ENCODE measurements around the gene AGPAT4.

Gene AGPAT4

GRCh38 chr6:161281092-161281491 lies 7.2 kb upstream of the AGPAT4 start:
- DNase-seq, result no peak

DNA sequence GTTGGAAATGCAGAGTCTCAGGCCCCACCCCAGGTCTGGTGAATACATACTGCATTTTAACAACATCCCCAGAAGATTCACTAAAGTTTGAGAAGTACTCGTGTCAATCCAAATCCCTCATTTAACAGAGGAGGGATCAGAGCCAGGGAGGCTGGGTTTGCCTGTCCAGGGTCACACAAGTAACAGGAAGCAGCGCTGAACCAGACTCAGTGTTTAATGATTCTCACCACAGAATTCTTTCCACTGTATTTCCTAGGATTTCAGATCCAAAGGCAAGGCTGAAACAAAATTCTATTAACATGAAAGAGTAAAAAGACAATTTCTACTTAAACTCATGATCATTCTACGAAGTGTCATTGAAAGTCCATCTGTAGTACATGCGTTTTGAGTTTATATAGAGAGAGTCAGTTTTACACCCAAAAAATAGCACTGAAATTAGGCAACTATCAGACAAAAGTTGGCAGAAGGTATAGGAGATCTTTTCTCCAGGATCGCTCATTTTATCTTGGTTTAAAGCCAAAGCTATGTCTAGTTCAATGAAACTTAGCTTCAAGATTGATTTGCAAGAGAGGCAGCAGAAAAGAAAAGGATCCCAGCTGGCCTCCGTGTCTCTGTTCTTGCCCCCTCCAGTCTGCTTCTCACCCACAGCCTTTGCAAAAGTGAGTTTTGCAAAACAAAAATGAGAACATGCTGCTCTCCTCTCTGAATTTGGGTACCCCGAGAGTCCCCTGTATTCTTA lies 6.0 kb upstream of the AGPAT4 start:
- DNase-seq, result no peak

DNA sequence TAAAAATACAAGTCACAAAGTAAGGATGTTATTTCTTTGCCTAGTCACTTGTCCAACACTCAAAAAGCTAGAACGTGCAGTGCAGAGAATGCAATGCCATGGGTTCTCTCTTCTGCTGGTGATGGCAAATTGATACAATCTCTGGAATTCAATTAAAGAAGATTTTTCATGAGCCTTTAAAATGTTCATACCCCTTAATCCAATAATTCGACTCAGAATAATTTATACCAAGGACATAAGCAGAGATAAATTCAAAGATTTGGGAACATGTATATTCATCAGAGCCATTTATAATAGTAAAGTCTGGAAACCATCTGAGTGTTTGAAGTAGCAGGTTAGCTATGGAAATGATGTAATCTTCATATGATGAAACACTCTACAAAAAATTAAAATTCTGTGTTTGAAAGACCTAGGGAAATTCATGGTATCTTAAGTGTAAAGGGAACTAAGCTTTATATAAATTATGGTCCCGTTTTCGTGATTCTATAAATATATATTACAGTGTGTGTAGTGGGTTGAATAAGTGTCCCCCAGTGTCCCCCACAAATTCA lies 2.8 kb upstream of the AGPAT4 start:
- DNase-seq, result no peak

DNA sequence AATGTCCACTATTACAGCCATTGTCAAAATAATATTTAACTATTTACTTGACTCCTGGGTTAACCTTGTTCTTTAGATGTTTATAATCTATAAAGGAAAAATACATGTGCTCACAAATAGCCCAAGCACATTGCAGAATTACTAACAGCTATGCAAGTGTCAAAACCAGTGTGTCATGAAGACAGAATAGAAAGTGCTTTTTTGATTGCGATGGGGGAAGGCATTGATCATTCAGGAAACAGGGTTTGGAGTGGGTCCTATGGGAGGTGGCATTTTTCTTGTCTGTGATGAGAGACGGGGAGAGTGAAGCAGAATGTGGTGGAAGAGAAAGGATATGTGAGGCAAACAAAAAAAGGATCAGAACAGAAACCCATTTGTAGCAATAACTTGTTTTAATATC lies 1.0 kb upstream of the AGPAT4 start:
- DNase-seq, result no peak

- DNase-seq, result no peak
These were observed 612 bp upstream of the AGPAT4 start for GRCh38 chr6:161274488-161274858.

- DNase-seq, result peak; percentile 86
These were observed 548 bp downstream of the AGPAT4 start for GRCh38 chr6:161273274-161273751.

DNA sequence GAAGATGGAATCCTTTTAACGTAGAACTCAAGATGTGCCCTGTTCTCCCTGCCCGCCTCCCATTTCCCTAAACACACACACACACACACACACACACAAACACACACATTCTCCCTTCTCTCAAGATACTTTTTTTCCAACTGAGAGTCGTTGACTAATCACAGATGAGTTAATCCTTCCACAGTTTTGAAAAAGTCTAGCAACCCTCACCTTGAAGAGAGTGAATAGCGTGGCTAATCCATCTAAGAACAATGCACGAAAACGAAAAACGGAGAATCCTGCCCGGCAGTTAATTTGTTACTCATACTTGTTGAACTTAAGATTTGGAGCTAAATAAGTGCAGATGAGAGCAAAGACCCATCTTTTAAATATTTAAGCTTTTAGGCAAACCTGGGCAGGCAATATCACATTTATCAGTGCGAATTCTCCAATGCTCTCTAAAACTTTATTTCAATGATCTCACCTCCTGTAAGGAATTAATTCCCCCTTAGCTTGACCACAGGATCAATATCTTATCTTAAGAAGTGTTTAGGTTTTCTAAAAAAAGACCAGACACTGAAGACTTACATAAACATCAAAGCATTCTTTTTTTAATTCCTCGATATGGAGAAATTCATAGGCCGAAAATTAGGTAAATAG lies 1.1 kb downstream of the AGPAT4 start:
- DNase-seq, result no peak

- no peak for DNase-seq
These were observed 2.4 kb downstream of the AGPAT4 start for GRCh38 chr6:161271343-161272030.

DNA sequence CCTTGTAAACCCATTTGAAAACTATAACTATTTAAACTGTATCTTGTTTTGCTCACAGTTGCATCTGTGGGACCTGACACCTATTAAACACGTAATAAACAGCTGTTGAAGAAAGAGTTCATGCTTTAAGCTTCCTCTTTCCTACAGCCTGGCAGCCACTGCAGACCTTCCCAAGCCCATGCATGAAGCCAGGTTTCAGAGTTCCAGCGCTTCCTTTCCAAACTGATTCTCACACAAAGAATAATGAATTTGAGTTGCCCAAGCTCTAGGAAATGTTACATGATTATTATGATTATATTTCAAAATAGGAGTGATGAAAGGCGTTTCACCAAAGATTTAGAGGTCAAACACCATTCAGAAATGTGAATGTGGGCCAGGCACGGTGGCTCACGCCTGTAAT lies 3.7 kb downstream of the AGPAT4 start:
- no peak for DNase-seq

DNA sequence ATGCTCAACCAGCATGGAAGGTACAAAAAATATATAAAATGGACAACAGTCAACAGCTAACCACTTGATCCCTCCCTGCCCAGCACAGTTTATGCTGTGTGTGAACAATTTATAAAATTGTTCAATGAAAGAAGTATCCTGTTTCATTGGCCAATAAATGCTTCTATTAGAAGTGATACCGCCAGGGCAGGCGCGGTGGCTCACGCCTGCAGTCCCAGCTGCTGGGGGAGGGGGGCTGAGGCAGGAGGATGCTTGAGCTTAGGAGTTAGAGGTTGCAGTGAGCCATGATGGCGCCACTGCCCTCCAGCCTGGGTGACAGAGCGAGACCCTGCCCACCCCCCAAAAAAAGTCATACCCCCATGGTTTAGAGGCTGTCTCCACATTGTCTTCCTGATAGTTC lies 4.6 kb downstream of the AGPAT4 start:
- DNase-seq, result no peak

DNA sequence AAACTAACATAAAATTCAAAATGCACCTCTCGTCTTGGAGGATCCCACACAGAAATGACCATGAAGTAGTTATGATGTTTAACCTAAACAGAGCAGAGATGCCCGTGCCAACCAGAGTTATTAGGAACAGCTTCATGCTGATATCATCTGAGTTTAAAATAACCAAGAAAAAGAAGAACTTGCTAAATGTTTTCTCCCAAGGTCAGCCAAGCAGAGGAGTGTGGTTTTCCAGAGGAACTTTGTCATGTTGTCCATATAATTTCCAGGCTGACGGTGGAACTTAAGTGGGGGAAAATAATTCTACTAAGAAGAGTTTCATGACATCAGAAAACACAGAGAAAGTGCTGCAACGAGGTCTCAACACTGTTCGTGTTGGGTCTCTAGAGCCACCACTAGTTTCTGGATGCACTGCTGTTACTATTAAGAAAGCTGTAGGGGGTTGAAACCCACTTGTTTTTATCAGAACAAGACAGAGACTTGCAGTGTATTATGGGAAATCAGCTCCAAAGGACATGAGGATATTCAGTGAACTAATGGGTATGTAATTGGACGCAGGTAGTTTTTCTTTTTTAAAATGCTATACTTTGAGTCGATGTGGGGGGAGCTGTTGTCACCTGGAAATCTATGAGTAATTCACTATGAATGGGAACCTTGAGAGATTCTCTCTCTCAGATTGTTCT lies 5.2 kb downstream of the AGPAT4 start:
- no peak for DNase-seq

- no peak for DNase-seq
These were observed 7.2 kb downstream of the AGPAT4 start for GRCh38 chr6:161266513-161267230.

GRCh38 chr6:161265975-161266374 lies 7.9 kb downstream of the AGPAT4 start:
- no peak for DNase-seq

GRCh38 chr6:161265554-161265953 lies 8.3 kb downstream of the AGPAT4 start:
- DNase-seq, result no peak

GRCh38 chr6:161264181-161264580 lies 9.7 kb downstream of the AGPAT4 start:
- DNase-seq, result no peak

DNA sequence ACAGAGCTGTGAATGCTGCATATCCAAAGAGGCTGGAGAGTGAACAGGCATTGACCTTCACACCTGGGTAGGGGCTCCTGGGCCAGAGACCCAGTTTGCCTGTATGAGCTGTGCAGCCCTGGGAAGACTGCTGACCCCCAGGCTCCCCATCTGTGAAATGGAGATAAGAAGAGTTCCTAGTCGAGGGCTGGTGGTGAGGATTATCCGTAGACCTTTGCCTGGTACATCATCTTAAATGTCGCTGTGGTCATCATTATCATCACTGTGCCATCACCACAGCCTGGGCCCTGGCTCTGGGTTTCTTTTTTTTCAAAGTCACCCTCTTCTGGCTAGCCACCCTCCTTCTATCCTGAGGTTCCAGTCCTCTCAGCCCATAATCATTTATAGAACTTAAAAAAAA lies 12.0 kb downstream of the AGPAT4 start:
- DNase-seq, result no peak

- DNase-seq, result no peak
These were observed 12.5 kb downstream of the AGPAT4 start for GRCh38 chr6:161261325-161261724.

DNA sequence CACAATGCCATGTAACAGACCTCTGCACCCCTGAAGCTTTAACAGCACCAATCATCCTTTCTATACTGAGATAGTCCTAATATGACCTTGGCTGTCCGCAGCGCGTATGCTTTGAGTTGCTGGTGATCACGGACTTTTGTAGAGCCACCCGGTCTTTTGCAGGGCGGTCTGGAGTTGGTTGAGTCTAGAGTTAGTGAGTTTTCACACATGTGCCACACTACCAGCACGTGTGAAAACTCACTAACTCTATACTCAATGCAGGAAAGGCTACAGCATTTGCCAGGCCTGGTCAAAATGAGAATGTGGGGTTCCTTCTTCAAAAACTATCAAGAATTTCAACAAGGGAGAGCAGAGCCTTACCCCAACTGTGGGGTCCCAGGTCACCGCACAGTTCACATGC lies 14.6 kb downstream of the AGPAT4 start:
- DNase-seq, result no peak

- no peak for DNase-seq
These were observed 15.9 kb downstream of the AGPAT4 start for GRCh38 chr6:161257793-161258457.

DNA sequence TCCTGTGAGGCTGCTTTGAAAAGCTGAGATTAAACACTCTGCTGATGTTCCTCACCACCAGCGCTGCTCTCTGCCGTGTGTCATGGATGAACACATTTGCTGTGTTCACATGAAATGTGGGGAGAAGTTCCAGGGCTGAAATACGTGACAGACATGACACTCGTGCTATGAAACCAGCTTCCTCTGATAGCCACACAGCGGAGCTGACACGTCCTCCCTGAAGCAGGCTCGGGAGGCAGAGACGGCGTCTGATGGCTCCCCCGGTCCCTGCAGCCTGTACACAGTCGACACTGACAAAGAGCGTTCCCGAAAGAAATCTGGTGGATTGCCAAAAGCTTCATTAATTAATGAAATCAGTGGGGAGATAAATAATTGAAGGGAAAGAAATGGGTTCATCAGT lies 17.5 kb downstream of the AGPAT4 start:
- DNase-seq, result no peak

- DNase-seq, result no peak
These were observed 18.3 kb downstream of the AGPAT4 start for GRCh38 chr6:161255518-161255917.
